Adrenal gland (tissue), 5 donors: ENCODE results near the gene PRSS33.

ENCODE experiments used
- POLR2A ChIP-seq, 2 donors: fragments of 450-650 bp; IDR thresholded peaks; one replicate each; pipeline ENCODE4 v1.6.1; 2017; ENCODE audit warnings: antibody characterized with exemption in 2 of 2, mild to moderate bottlenecking in 2 of 2, moderate library complexity in 1 of 2
- TF ChIP-seq, protein P1 (sequence below), 6 experiments: fragments of 450-650 bp in 4 of 6; fragments of 200-600 bp in 2 of 6; sonication (generic) in 1 of 6; IDR thresholded peaks; 1 replicate in 5 of 6; 2 replicates in 1 of 6; pipeline versions ENCODE4 v1.5.1 to v1.8.0; 2016 to 2021; ENCODE audit warnings: antibody characterized with exemption in 6 of 6, mild to moderate bottlenecking in 2 of 6, moderate library complexity in 1 of 6
- donor health status: DM: no; HTN: no; CAD: no.

DNA sequence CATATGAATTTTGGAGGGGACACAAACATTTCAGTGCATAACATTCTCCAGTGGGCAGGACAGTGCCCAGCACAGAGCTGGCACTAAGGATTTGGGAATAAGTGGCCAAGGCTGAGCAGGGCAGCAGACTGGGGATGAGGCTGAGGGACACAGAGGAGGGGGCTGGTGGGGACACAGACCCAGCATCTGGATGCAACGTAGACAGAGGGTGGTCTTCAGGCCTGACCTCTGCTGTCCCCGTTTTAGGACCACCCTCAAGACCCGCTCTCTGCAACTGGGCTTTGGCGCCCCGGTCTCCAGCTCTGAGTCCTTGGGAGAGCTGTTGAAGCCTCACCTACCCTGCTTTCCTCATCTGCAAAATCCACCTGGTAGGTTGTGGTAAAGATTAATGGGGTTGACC is 3.3 kb upstream of the PRSS33 start:
- TF ChIP-seq, protein P1, sequence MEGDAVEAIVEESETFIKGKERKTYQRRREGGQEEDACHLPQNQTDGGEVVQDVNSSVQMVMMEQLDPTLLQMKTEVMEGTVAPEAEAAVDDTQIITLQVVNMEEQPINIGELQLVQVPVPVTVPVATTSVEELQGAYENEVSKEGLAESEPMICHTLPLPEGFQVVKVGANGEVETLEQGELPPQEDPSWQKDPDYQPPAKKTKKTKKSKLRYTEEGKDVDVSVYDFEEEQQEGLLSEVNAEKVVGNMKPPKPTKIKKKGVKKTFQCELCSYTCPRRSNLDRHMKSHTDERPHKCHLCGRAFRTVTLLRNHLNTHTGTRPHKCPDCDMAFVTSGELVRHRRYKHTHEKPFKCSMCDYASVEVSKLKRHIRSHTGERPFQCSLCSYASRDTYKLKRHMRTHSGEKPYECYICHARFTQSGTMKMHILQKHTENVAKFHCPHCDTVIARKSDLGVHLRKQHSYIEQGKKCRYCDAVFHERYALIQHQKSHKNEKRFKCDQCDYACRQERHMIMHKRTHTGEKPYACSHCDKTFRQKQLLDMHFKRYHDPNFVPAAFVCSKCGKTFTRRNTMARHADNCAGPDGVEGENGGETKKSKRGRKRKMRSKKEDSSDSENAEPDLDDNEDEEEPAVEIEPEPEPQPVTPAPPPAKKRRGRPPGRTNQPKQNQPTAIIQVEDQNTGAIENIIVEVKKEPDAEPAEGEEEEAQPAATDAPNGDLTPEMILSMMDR (IDR thresholded peaks at IDR 0.05) = no peak
- TF ChIP-seq POLR2A (IDR thresholded peaks at IDR 0.05) = no peak
